T-helper 1 cell (primary cell): ENCODE results near the gene HECTD4.
"Not testable (repeated sequence)": the region's sequence is repeated elsewhere in the genome, so short reads cannot be mapped to it uniquely, and the experiment has no call there.

ENCODE experiments used
- DNase-seq, 5 donors: peaks; one replicate each; pipeline ENCODE4 v3.0.0-alpha.2; 2012 to 2020

HECTD4 gene

GRCh38 chr12:112407683-112408082 lies 25.5 kb upstream of the HECTD4 start:
- not testable (repeated sequence) for DNase-seq

- DNase-seq, result no peak
Measured at GRCh38 chr12:112406519-112407488, 24.6 kb upstream of the HECTD4 start.

- no peak for DNase-seq
Measured at GRCh38 chr12:112401903-112402498, 19.8 kb upstream of the HECTD4 start.

GRCh38 chr12:112401054-112401453 lies 18.8 kb upstream of the HECTD4 start:
- no peak for DNase-seq

- no peak for DNase-seq
Measured at GRCh38 chr12:112393328-112393727, 11.1 kb upstream of the HECTD4 start.

GRCh38 chr12:112389922-112390654 lies 7.9 kb upstream of the HECTD4 start:
- not testable (repeated sequence) for DNase-seq

- no peak for DNase-seq
Measured at GRCh38 chr12:112389228-112389627, 7.0 kb upstream of the HECTD4 start.

GRCh38 chr12:112386726-112387125 lies 4.5 kb upstream of the HECTD4 start:
- DNase-seq, result no peak

- DNase-seq, result no peak
Measured at GRCh38 chr12:112382866-112383265, 635 bp upstream of the HECTD4 start.

- DNase-seq, result peak; percentile 11 to 39 (median 20)
Measured at GRCh38 chr12:112381406-112381882, 787 bp downstream of the HECTD4 start.

GRCh38 chr12:112380663-112381405 lies 1.4 kb downstream of the HECTD4 start:
- DNase-seq, result no peak

GRCh38 chr12:112375105-112375504 lies 7.1 kb downstream of the HECTD4 start:
- DNase-seq, result no peak

GRCh38 chr12:112374166-112374740 lies 8.0 kb downstream of the HECTD4 start:
- no peak for DNase-seq

- DNase-seq, result no peak
Measured at GRCh38 chr12:112370868-112371510, 11.2 kb downstream of the HECTD4 start.

- DNase-seq, result no peak
Measured at GRCh38 chr12:112370199-112370598, 12.0 kb downstream of the HECTD4 start.

GRCh38 chr12:112368856-112369255 lies 13.4 kb downstream of the HECTD4 start:
- DNase-seq, result no peak

GRCh38 chr12:112367965-112368364 lies 14.3 kb downstream of the HECTD4 start:
- no peak for DNase-seq

GRCh38 chr12:112362310-112362709 lies 19.9 kb downstream of the HECTD4 start:
- DNase-seq, result no peak

GRCh38 chr12:112361271-112361670 lies 21.0 kb downstream of the HECTD4 start:
- DNase-seq, result no peak

GRCh38 chr12:112359290-112359689 lies 22.9 kb downstream of the HECTD4 start:
- DNase-seq, result no peak

- DNase-seq, result no peak
Measured at GRCh38 chr12:112357214-112357613, 25.0 kb downstream of the HECTD4 start.

- DNase-seq, result no peak
Measured at GRCh38 chr12:112354399-112354798, 27.8 kb downstream of the HECTD4 start.
